GM21423 (cell line): Measurements from ENCODE around the gene OLFML2A.
A peak's percentile ranks its signal among the peaks of the same experiment; 100 is the strongest.

Experiments
- ATAC-seq: cut with Tn5 transposase; IDR thresholded peaks from one replicate; pipeline ENCODE4 v1.9.1; 2021; ENCODE audit warnings: mild to moderate bottlenecking, moderate library complexity; ENCODE audit not compliant: unreplicated experiment

Gene OLFML2A

DNA sequence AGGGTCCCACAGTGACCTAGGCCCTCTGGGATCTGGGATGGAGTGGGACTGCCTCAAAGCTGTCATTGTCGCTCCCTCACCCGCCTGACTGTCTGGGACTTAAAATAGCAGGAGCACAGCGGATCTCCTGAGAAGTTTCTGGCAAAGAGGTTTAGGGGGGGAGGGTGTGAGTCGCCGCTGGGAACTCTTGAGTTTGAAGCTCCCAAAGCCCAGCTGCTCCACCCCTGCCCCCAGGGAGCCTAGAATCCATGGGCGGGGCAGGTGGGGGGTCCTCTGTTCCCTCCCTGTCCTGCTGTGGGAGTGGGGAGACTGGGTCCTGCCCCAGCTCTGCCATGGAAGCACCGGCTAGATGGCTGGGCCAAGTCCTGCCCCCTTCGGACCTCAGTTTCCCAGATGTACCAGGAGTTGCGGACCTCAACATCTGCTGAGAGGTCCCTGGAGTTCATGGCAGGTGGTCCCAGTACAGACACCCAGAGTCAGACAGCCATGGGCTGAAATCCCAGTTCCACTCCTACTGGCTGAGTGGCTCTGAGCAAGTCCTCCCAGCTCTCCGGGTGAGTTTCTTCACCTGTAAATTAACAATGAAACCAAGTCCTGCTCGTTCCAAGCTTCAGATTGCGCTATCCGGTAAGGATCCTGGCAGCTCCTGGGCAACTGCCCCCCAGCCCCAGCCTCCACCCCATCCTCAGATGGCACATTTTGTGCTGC is 75.3 kb downstream of the OLFML2A start:
- ATAC-seq, result no peak

DNA sequence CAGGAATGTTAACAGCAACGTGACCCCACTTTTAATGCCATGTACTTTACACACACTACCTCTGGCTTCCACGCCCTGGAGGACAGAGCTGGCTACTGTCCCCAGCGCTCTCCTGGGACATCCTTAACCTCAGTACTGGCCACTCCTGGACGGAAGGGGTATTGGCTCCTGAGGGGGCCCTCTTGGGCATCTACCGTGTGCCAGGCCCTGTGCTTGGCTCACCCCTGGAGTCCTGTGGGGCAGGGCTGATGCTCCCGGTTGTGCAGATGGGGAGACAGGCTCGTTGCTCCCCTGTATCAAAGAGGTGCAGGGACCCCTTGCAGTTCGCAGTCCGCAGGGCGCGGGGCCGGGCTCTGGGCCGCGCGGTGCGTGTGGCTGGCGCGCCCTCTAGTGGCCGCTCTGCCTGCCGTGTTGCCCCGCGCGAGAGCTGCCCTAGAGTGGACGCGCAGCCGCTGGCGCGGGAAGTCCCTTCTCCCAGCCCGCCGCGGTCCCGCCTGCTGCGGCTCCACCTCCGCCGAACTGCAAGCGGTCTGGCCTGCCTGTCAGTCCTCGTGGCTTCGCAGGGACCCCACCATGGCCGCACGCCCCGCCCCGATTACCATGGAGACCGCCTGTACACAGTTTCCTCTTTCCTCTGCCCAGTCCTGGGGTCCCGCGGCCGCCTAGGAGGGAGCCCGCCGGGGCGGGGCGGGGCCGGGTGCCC is 76.0 kb downstream of the OLFML2A start, which contains the start of gene WDR38:
Gene WDR38, plus strand, starts transcription at position 632 of the 703 bp plus-strand sequence. CDS start 72 bp downstream, outside the sequence.
- ATAC-seq, result peak; percentile 67

DNA sequence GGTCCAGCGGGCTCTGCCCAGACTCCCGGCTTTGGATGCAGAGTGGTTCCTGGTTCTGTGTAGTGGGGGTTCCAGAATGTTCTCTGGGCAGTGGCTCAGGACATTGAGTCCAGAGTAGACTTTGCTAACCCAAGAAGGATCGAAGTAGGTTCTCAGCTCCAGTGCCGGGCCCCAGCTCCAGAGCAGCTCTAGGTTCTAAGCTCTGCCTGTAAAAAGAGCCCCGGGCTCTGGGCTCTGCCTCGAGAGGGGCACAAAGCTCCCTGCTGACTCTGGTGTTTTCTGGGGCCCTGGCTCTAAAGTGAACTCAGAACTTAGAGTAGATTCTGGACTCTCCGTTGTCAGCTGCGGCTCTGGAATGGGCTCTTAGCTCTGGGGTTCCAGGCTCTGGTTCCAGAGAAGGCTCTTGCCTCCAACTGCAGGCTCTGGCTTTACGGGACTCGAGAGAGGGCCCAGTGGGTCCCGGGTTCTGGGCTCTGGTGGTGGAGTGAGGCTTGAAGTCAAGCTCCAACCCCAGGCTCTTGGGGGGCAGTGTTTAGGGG is 76.7 kb downstream of the OLFML2A start:
- ATAC-seq, result no peak

DNA sequence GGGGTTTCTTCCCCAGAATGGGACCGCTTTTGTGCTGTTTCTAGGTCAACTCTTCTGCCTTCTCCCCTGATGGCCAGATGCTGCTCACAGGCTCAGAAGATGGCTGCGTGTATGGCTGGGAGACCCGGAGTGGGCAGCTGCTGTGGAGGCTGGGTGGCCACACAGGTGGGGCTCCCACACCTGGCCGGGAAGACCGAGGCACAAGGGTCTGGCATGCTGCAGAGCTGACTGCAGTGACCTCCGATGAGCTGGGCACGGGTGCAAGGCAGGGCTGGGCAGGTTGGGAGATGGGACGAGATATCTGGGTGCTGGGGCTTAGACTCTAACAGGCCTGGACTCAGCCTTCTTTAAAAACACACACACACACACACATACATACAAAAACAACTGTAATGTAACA is 77.2 kb downstream of the OLFML2A start:
- no peak for ATAC-seq

DNA sequence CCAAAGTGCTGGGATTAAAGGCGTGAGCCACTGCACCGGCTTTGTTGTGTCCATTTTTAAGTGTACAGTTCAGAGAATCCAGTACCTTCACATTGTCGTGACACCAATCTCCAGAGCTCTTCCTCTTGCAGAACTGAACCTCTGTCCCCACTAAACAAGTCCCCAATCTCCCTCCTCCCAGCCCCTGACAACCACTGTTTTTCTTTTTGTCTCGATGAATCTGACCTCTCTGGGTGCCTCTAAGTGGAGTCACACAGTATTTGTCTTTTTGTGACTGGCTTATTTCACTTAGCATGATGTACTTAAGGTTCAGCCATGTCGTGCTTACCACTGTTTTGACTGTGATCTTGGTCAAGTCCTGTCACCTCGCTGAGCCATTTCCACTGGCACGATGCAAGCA is 77.9 kb downstream of the OLFML2A start:
- no peak for ATAC-seq

DNA sequence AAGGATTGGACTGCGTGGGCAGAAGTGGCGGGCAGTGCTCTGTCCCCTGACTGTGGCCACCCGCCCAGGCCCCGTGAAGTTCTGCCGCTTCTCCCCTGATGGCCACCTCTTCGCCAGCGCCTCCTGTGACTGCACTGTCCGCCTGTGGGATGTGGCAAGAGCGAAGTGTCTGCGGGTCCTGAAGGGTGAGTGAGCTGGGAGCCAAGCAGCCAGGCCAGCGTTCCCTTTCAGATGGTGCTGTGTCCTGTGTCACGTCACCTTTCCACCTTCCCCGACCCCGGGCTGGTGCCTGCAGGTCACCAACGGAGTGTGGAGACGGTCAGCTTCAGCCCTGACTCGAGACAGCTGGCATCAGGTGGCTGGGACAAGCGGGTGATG is 78.6 kb downstream of the OLFML2A start:
- no peak for ATAC-seq

DNA sequence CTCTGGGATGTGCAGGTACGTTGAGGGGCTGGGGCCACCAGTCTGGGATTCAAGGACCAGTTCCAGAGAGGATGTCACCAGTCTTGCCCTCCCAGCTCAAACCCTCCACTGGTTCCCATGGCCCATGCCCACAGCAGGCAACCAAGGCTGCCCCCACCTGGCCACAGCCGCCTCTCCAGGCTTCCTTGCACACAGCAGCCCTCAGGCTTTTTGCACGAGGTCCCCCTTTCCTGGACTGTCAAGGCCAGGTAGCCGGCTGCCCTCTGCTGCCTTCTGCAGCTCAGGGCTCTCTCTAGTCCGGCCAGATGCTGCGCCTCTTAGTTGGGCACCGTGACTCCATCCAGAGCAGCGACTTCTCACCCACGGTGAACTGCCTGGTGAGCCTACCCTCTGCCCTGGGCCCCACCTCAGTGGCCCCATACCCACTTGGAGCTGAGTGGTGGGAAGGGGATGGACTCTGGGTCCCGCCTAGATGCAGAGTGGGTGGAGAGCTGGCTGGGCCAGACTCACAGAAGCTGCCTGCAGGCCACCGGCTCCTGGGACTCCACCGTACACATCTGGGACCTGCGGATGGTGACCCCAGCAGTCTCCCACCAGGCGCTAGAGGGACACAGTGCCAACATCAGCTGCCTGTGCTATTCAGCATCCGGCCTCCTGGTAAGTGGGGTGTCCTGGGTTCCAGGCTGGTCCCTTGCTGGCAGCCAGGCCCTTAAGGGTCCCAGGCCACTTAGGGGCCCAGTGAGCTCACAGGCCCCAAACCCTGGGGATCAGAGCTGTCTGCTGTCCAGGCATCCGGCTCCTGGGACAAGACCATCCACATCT is 79.2 kb downstream of the OLFML2A start:
- no peak for ATAC-seq

DNA sequence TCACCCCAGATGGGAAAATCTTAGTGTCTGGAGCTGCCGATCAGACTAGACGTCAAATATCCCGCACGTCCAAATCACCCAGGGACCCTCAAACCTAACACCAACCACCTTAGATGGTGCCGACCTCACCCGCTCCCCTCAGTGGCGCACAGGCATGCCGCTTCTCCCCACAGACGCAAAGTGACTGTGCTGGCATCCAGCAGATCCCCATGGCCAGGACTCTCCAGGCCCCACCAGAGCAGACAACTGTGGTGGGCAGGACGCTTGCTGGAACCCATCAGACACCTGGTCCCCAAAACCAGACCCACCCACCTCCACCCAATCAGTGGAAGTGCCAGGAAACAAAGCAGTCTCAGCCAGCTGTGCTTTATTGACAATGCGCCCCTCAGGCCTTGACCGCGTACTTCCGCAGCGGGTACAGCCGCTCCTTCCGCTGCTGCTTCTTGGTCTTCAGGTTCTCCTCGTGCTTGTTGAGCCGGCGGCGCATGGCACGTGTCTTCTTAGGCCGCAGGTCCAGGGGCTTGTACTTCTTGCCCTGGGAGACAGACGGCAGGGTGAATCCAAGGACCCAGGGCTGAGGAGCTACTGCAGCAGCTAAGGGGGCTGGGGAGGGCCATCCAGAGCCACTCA is 80.7 kb downstream of the OLFML2A start:
- no peak for ATAC-seq

DNA sequence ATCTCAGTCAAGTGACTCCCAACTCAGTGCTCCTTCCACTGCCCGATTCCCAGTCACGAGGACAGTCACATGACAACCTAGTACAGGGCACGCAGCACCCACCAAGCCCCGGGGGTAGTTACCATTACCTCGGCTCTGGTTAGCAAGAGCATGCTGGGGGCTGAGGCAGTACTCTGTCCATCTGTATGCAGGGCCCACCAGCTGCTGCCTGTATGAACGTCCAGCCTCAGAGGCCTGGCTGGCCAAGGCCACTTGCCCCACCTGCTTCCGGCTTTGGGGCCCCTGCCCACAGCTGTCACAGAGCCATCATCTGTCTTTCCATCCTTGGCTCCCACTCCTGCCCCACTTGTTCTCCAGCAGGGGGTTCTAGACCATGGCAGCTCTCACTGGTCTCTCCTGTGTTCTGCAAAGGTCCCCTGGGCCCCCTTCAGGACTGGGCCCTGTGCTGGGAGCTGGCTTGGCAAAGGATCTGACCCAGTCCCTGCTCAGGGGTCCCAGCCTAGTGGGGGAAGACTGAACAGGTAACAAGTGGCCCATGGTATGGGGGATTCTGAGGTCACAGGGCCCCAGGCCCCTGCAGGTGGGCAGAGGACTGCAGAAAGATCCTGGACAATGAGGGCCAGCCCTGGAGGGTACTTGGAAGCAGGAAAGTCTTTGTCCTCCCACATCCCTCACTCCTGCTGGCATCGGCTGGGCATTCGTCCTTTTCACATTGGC is 81.6 kb downstream of the OLFML2A start:
- ATAC-seq, result no peak

DNA sequence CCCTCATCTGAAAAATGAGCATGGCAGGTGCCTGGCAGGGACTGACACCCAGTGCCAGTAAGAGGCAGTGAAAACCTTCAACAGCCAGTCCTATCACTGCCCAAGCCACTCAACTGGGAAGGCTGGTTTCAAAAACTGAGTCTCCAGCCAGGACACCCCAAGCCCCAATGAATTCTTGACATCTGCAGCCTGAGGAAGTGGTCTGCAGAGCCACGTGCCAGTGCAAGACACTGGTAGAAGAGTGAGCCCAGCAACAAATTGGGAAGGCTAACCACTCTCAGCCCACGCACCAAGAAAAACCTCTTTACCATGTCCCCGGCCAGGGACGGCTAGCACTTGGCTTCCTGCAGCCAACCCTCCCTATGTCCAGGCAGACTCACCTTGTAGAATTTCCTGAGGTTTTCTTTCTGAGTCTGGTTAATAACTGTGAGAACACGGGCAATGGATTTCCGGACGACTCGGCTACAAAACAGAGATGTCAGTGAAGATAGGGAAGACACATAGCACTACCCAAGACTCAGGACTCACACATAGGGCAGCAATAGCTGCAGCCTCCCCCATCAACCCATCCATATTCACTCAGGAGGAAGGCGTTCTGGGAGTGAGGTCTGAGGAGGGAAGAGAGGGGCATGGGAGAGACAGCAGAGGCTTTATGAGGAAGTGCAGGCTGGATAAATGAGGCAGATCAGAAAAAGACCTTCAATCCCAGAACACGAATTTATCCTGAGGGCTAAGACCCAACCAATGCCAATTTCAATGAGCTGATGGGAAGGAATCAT is 83.1 kb downstream of the OLFML2A start:
- no peak for ATAC-seq

DNA sequence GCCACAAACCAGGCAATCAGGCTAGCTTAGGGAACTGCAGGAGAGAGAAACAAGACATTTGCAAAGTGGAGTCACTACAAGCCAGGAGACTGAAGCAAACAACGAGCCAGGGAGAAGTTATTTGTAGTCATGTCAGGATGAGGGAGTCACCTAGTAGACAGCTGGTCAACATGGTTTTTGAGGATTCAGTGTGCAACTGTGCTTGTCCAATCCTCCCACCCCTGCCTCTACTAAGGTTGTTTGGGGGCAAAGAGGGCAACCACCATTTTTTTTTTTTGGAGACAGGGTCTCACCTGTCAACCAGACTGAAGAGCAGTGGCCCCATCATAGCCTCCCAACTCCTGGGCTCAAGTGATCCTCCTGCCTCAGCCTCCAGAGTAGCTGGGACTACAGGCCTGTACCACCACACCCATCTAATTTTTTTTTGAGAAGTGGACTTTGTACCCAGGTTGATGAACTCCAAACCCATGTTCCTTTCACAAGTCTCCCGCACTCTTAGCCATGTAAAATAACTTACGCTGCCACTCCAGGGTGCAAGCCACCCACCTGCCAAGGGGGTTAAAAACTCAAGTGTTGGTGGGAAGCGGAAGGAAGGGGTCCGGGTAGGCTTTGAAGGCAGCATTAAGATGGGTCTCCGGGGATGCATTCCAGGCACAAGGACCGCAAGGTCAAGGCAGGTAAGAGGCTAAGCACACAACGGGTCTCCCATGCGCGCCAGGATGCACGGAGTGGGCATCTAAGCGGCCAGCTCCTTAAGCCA is 83.8 kb downstream of the OLFML2A start:
- no peak for ATAC-seq

DNA sequence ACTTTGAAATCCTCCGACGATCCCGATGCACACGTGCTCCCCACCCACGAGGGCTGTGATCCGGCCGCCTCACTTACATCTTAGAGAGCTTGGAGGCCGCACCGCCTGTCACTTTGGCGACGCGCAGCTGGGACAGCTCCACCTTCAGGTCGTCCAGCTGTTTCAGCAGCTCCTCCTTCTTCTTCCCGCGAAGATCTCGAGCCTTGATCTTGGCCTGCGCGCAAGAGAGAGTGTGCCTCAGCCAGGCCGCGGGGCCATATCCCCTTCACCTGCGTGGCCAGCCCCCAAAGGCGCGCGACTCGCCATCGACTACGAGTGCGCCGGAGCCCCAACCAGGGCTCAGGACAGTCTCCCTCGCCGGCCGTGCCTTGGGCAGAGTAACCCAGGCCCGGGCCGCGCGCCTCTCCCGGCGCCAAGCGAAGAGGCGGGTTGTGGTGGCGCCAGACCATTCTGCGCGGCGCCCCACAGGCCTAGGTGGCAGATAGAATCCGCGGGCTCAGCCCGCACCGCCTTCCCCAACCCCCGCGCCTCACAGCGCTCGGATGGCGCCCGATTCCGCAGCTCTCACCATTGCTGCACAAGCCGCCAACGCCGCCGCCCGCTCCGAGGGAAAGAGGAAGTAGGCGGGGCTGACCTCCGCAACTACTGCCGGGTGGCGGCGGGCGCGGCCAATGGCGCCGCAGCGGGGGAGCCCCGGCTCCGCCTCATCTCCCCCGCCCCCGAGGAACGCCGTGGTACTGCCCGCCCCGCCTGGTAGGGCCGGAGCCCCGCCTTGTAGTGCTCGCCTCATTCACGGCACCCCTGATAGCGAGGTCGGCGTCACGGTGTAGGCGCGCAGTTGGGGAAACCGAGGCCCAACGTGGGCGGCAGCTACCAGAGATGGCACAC is 84.7 kb downstream of the OLFML2A start, which contains the start of the genes ARPC5L and RPL35:
Gene ARPC5L, plus strand, starts transcription at position 789 of the 888 bp plus-strand sequence. CDS start 7,161 bp downstream, outside the sequence.
Gene RPL35, minus strand, starts transcription at position 616 of the 888 bp plus-strand sequence. Its CDS starts 45 bp downstream, at position 571.
- ATAC-seq, result peak; percentile 89

DNA sequence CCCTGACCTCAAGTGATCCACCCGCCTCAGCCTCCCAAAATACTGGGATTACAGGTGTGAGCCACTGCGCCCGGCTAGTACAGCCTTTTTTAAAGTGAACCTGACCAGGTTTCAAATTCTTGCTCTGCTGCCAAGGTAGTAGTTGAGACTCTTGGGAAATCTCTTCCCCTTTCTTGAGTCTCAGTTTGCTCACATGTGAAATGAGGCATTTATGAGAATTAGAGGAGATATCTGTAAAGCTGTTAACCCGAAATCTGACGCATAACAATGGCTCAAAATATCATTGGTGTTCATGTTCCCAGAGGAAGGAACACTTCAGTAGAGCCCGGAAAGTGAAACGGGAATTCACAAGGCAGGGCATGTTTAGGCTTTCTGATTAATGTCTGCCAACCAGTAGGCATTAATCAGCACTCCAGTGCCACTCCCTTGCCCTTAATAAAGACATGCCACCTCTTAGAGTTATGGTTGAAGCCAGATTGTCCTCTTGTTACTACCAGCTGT is 86.5 kb downstream of the OLFML2A start:
- ATAC-seq, result no peak
